NCI-H2227 (cell line): ENCODE data around the gene MAGEB1.

ENCODE experiments used
- DNase-seq: peaks from one replicate; lab custom pipeline; 2025; ENCODE audit not compliant: unreplicated experiment; lab: John Stamatoyannopoulos, UW

Gene MAGEB1, protein sequence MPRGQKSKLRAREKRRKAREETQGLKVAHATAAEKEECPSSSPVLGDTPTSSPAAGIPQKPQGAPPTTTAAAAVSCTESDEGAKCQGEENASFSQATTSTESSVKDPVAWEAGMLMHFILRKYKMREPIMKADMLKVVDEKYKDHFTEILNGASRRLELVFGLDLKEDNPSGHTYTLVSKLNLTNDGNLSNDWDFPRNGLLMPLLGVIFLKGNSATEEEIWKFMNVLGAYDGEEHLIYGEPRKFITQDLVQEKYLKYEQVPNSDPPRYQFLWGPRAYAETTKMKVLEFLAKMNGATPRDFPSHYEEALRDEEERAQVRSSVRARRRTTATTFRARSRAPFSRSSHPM

DNA sequence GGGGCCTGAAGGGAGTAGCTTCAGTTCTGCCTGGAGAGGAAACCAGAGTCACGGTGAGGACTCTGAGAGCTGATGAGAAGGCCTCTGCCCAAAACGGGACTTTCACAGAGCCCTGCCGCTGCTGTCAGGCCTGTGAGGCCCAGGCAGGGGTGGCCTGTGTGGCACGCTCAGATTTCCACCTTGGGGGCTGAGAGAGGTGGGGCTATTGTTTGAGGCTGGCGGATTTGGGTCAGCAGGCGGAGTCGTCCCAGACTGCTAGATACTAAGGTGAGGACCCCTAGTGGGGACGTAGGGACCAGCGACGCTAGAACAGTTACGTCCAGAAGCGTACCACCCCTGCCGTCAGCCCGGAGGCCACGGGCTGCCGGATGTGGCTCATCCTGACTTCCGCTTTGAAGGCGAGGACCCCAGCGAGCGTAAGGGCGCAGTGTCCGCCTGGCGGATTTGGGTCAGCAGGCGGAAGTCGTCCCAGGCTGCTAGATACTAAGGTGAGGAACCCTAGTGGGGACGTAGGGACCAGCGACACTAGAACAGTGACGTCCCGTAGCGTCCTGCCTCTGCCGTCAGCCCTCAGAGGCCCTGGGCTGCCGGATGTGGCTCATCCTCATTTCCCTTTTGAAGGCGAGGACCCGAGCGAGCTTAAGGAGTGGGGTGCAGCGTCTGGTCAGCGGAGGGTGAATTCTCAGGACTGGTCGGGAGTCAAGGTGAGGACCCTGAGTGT, at the start of gene MAGEB1:
MAGEB1 (plus strand) TSS at position 378 of the 721 bp plus-strand sequence. CDS start 3,348 bp downstream, outside the sequence.
- DNase-seq = peak; percentile 26

DNA sequence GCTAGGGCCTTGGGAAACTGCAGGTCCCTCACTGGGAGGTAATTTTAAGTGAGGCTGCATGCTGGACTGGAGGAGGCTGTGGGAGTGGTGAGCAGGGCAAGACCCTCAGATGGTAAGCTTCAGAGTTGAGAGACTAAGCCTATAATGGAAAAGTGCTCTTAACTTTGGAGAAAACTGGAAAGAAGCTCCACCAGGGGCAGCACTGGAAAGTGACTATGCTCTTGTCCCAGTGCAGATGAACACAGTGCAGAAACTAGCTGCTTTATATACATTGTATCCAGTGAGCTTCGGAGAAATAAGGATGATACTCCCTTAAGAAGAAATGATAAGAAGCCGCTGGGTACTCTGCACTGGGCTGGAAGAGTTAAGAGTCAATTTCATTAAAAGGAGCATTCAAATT, 34.8 kb upstream of the MAGEB1 start:
- no peak for DNase-seq

DNA sequence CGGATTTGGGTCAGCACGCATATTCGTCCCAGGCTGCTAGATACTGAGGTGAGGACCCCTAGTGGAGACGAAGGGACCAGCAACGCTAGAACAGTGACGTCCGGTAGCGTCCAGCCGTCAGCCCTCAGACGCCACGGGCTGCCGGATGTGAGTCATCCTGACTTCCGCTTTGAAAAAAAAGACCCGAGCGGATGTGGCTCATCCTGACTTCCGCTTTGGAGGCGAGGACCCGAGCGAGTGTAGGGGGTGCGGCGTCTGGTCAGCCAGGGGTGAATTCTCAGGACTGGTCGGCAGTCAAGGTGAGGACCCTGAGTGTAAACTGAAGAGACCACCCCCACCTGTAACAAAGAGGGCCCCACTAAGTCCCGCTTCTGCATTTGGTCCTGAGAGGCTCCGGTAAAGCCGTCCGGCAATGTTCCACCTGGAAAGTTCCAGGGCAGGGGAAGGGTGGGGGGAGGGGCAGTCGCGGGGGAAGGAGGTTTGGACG, 31.5 kb upstream of the MAGEB1 start, which contains the start of gene MAGEB2:
MAGEB2 (plus strand) TSS at position 207 of the 487 bp plus-strand sequence. CDS start 3,018 bp downstream, outside the sequence.
- peak; percentile 57 for DNase-seq

DNA sequence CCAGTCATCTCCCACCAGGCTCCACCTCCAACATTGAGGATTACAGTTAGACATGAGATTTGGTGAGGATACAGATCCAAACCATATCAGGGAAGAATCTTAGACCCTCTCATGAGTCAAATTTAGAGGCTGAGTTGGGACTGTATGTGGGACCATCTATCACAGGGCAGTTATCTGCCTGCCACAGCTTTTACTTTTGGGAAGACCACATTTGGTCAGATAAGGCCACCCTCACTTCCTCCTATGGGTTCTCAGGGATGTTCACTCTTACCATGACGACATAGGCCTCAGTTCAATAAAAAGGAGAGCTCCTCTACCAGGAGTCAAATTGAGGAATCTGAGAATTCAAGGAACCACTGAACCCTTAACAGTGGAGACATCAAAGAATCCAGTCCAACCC, 29.5 kb upstream of the MAGEB1 start:
- DNase-seq = no peak

DNA sequence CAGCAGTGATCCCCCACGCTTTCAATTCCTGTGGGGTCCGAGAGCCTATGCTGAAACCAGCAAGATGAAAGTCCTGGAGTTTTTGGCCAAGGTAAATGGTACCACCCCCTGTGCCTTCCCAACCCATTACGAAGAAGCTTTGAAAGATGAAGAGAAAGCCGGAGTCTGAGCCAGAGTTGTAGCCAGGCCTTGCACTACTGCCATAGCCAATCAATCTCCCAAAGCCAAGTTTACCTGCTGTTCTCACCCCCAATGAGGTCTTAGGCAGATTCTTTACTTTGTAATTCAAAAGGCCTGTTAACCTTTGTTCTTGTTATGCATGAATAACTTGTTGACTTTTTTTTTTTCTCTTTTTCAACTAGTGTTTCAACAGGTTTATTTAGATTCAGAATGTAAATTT, 27.6 kb upstream of the MAGEB1 start:
- DNase-seq = no peak

DNA sequence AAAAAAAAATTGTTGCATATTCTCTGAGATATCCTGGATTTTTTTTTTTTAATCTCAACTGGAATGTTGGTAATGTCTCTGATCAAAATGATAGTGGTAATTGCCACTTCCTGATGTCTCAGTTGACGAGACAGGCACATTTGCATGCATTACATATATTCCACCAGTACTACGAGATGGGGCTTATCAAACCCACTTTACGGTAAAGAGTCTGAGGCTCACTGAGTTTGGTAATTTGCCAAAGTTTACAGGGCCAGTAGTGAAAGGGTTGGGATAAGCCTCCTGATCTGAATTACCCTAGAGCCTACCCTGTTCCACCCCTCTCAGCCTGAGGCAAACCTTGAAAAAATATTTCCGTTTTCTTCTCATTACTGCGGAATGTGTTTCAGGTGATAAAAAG, 26.3 kb upstream of the MAGEB1 start:
- DNase-seq = no peak

DNA sequence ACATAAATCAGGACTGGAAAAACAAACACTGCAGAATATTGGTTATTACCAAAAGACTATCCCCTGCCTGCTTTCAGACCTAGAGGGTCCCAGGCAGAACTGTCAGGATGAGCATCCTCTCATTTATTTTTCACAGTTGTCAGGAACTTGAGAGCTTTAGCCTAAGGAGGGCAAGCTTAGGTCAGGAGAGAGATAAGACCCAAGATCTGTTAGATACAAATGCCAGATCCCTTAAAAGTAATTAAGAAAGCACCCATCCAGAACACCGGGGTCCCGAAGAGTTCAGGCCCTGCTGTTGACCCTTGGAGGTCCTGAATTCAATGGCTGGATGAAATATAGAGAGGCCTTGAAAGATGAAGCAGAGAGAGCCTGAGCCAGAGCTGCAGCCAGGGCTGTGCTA, 22.4 kb upstream of the MAGEB1 start:
- no peak for DNase-seq

DNA sequence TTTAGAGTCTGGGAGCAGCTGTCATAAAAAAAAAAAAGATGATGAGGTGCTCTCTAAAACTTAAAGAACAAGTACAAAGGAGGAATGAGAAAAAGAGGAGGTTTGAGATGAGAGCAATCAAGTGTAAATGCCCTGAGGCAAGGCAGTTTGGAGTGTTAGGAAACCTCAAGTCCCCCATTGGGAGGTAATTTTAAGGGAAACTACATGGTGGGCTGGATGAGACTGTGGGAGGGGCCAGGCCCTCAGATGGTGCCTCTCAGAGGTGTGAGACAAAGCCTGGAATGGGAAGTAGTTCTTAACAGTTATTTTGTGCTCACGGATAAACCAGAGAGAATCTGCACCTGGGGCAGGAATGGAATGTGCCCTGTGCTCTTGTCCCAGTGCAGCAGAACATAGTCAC, 18.4 kb upstream of the MAGEB1 start:
- no peak for DNase-seq

DNA sequence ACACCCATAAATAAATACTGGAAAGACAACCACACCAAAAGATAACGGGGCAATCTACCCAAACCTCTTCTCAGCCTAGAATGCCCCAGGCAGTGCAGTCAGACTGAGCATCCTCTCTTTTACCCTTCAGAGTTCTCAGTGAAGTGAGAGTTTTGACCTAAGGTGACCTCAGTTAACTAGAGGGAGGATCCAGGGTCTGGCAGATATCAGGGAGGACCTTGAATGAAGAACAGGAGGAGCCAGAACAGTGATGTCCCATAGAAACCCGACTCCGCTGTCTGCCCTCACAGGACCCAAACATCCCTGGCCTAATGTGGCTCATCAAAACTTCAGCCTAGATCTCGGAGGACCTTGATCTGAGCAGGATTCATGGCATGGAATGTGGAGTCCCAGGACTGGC, 16.6 kb upstream of the MAGEB1 start, which contains the start of gene MAGEB3:
MAGEB3 (plus strand) TSS at position 263 of the 400 bp plus-strand sequence. CDS start 5,268 bp downstream, outside the sequence.
- no peak for DNase-seq

DNA sequence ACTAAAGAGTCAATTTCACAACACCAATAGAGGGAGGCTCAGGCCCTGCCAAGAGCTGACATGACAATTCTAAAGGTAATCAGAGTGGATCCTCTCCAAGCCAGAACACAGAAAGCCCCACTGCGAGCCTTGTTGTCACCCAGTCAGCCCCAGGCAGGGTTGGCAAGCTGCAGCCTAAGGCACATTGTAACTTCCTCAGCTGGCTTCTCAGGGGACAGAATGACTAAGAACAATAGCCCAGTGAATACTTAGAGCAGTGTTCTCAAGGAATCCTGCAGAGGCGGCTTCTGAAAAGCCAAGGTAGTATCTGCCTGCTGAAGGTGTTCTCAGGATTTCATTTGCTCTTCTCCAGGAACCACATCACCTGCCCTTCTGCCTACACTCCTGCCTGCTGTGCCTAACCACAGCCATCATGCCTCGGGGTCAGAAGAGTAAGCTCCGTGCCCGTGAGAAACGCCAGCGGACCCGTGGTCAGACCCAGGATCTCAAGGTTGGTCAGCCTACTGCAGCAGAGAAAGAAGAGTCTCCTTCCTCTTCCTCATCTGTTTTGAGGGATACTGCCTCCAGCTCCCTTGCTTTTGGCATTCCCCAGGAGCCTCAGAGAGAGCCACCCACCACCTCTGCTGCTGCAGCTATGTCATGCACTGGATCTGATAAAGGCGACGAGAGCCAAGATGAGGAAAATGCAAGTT, 5.1 kb upstream of the MAGEB1 start, which contains the start of gene MAGEB4:
MAGEB4 (plus strand) TSS at position 277 of the 692 bp plus-strand sequence; CDS start at position 413, 136 bp downstream.
- no peak for DNase-seq

DNA sequence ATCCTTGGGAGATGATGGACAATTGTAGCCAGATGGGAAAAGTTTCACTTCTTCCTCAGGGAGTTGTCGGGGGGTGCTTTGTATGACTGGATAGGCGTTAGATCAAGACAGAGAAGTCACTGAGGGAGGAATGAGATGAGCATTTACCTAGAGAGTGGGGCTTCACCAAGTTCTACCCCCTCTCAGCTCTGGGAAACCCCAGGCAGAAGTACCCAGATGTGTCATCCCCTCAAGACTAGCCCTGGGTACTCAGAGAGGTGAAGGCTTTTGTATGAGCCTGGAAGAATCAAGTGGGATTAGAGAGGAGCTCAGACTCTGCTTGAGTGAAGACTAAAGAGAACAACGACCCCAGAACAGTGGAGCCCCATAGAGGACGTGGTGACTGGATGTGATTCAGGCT, 1.9 kb downstream of the MAGEB1 start:
- DNase-seq = no peak

DNA sequence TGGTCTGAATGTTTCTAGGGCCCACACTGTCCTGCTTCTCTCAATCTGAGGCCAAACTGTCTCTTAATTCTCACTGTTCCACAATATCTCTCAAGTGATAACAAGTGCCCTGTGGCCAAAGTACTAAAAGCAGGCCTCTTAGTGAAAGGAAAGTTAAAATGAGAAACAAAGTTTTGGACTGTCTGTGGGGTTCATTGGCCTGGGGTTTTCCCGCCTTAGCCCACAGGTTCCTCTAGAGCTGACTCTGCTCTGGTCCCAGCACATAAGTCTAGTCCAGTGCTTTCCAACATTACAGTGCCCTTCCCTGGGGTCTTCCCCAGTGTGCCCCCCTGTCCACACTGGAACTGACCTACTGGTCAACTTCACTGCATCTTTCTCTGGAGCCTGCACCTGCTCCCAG, 6.3 kb downstream of the MAGEB1 start:
- no peak for DNase-seq

DNA sequence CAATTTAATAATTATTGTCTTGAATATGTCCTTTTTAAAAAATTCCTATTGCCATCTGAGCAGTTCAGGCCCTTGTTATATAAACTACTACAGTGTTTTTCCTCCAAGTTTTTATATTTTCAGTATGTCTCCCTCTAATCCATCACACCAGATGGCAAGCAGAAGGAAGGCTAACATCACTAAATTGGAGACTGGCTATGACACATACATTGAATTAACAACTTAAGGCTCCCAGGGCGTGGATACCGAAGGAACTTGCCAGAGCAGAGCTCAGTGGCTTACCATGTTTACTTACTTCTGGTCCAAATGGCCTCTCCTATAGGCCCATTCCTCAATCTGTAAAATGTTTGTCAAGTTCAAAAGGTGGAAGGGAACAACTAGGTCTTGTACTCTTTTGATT, 13.0 kb downstream of the MAGEB1 start:
- no peak for DNase-seq

DNA sequence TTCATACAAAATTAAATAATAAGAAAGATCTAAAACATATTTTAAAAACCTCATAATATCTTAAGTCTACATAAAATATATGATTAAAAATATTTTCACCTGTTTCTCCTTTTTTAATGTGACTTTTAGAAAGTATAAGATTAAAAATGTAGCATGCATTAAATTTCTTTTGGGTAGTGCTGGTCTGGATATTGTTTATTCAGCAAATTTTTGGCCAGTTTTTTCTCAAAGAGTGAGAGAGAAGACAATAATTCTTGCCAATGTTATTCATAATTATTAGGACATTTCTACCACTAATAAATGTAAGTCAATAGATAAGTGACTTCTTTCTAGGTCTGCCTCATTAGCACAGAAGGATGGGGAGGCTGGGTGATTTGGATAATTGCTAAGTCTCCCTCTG, 14.1 kb downstream of the MAGEB1 start:
- no peak for DNase-seq

DNA sequence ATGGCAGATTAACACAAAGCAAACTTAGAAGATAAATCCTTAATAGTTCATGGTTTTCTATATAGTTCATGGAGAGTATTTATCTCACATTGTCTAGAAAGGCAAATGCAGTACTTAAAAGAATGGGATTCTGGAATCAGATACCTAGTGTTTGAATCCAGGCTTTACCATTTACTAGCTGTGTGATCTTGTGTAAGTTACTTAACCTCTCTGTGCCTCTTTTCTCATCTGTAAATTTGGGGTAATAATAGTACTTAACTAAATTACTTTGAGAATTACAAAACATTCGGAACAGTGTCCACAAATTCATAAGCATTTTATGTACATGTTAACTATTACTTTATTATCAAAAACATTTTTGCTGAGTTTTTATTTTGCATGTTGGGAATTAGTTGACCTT, 15.8 kb downstream of the MAGEB1 start:
- no peak for DNase-seq

DNA sequence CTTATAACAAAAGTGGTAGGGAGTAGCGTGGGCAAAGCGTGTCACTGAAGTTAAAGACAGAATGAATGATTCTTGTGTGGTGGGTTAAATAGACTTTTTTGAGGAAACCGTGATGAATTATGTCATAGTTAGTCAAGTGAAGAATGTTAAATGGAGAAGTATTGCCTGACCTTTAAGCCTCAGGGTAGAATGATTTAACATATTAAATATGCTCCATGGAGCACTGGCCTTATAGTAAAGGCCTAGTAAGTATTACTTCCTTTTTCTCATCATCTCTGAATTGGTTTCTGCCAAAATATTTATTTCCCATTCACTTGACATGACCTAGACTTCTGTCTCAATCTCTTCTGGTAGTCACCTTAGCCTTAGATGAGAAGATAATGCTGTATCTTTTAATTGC, 23.7 kb downstream of the MAGEB1 start:
- no peak for DNase-seq

DNA sequence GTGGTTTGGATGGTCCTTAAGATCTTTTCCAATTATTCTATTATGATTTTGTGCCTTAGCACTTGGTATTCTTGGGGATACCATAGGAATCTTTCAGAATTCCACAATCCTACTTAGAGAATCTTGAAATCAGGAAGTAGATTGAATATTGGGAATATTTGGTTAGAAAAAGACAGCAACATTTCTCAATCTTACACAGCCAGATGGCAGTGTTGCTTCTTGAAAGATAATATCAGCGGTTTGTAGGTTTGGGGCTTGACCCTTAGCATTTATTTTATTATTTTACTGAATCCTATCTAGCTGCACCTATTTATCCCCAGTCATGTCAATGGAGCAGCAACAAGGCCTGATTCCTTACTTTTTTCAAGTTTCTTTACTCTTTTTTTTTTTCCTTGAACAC, 28.6 kb downstream of the MAGEB1 start:
- DNase-seq = no peak

DNA sequence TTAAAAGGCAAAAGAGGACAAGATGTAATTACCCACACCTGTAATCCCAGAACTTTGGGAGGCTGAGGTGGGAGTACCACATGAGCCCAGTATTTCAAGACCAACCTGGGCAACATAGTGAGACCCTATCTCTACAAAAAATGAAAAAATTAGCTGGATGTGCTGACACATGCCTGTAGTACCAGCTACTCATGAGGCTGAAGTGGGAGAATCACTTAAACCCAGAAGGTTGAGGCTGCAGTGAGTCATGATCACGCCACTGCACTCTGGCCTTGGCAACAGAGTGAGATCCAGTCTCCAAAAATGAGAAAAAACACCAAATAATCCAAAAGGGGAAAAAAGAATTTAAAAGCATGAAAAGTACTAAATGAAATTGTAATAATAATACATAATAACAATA, 31.4 kb downstream of the MAGEB1 start:
- no peak for DNase-seq

DNA sequence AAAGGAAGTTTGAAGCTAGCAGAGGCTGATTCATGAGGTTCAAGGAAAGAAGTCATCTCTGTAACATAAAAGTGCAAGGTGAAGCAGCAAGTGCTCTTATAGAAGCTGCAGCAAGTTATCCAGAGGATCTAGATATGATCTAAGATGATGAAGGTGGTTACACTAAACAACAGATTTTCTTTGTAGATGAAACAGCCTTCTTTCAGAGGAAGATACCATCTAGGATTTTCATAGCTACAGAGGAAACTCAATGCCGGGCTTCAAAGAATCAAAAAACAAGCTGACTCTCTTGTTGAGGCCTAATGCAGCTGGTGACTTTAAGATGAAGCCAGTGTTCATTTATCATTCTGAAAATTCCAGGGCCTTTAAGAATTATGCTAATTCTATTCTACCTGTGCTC, 33.5 kb downstream of the MAGEB1 start:
- DNase-seq = no peak

DNA sequence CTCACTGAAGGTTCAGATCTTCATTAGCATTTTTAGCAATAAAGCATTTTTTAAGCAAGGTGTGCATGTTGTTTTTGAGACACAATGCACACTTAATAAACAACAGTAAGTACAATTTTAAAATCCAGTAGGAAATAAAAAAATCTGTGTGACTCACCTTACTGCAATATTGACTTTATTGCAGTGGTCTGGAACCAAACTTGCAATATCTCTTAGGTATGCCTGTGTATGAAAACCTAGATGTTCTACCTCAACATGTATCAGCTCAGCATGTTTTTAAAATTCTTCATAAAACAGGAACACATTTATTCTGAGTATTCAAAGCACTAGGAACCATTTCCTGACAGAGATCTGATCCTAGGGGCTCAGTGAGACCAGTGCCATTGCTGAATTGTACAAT, 35.6 kb downstream of the MAGEB1 start:
- DNase-seq = no peak

DNA sequence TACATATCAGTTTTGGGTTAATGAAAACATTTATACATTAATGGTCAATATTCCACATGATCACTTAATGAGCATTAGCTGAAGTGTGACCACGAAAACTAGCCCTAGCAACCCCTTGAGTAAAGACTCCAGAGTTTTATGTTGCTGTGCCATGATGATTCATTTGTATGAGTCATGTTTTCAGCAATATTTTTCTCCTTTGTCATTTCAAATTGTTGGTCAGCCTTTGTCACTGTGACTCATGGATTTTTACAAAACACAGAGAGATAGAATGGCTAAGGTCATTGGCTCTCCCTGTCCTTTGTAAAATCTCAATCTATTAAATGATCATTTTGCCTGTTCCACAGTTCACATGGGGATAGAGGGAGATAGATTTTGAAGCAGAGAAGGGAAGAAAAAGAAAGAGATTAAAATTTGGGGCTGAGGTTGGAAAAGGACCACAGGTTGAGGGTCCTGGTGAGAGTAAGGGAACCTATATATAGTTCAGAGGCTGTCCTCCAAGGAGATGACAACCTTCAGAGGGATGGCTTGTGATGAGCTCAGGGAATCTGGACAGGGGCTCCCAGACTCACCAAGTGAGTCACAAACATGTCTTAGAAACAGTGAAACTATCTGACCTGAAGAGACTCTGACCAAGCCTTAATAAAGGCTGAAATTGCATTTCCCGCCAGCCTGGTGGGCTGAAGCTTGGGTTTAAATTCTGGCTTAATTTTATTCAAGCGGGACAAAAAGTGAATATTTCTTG, 36.7 kb downstream of the MAGEB1 start:
- DNase-seq = no peak
